Fibroblast of peridontal ligament (primary cell): ENCODE data around the gene HACD4.
"Not testable (repeated sequence)": the region's sequence is repeated elsewhere in the genome, so short reads cannot be mapped to it uniquely, and the experiment has no call there.

Source experiments
- DNase-seq: peaks from one replicate; pipeline ENCODE4 v3.0.0-alpha.2; 2010; ENCODE audit errors: extremely low read depth

The HACD4 gene

GRCh38 chr9:20973246-20973947, 58.0 kb downstream of the HACD4 start:
- DNase-seq, result not testable (repeated sequence)

DNA sequence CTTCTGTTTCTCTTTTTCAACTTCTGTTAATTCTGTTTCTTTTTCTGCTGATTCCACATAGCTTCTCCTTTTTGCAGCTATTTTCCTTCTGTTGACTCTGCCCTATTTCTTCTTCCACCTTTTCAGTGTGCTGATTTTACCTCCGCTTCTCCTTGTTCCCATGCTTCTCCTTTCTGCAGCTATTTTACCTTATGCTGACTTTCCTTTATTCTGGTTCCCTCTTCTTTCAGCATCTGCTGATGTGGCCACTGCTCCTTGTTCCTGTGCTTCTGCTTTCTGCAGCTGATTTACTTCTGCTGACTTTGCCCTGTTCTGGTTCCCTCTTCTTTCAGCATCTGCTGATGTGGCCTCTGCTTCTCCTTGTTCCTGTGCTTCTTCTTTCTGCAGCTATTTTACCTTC, 58.8 kb downstream of the HACD4 start:
- DNase-seq, result no peak

GRCh38 chr9:20962536-20963225, 68.8 kb downstream of the HACD4 start:
- DNase-seq, result peak; percentile 59

GRCh38 chr9:20950707-20951106, 80.7 kb downstream of the HACD4 start:
- DNase-seq, result no peak
